Liver (tissue), 9 donors: Measurements from ENCODE around the gene OTOP2. TPM values are rescaled to one million over a fixed set of nuclear protein-coding genes. Genes with fewer than 3 reads are reported as not detected.

ENCODE experiments used
- DNase-seq: peaks from one replicate; pipeline ENCODE4 v3.0.0-alpha.2; 2017; ENCODE audit warnings: low spot score
- H3K27ac ChIP-seq, 2 donors: one replicate each; pipeline ENCODE4 v1.7.0; 2013; ENCODE audit warnings: inconsistent platforms in 2 of 2, low read length in 2 of 2, control low read depth in 1 of 2, low read depth in 1 of 2, mild to moderate bottlenecking in 1 of 2
- H3K27me3 ChIP-seq, 4 donors: one replicate each; pipeline versions ENCODE4 v1.6.1 to v1.7.0; 2013; ENCODE audit warnings: low read length in 3 of 4, inconsistent platforms in 1 of 4, mild to moderate bottlenecking in 1 of 4, moderate library complexity in 1 of 4; ENCODE audit not compliant: control insufficient read depth in 4 of 4, insufficient read depth in 4 of 4
- H3K36me3 ChIP-seq, 4 donors: one replicate each; pipeline versions ENCODE4 v1.6.1 to v1.7.0; 2013; ENCODE audit warnings: low read length in 3 of 4, mild to moderate bottlenecking in 3 of 4, low read depth in 1 of 4, moderate library complexity in 1 of 4; ENCODE audit not compliant: control insufficient read depth in 4 of 4, insufficient read depth in 3 of 4
- H3K4me1 ChIP-seq, 4 donors: one replicate each; pipeline versions ENCODE4 v1.6.1 to v1.7.0; 2013; ENCODE audit warnings: low read length in 3 of 4, mild to moderate bottlenecking in 3 of 4, moderate library complexity in 1 of 4; ENCODE audit not compliant: control insufficient read depth in 4 of 4, insufficient read depth in 4 of 4
- H3K4me3 ChIP-seq, 3 donors: one replicate each; pipeline versions ENCODE4 v1.6.1 to v1.7.0; 2013; ENCODE audit warnings: low read length in 3 of 3, control low read depth in 1 of 3, low read depth in 1 of 3, mild to moderate bottlenecking in 1 of 3
- H3K9ac ChIP-seq, 2 donors: one replicate each; pipeline ENCODE4 v1.7.0; 2013; ENCODE audit warnings: low read length in 2 of 2, mild to moderate bottlenecking in 2 of 2, moderate library complexity in 2 of 2, control low read depth in 1 of 2, low read depth in 1 of 2
- H3K9me3 ChIP-seq, 4 donors: one replicate each; pipeline versions ENCODE4 v1.6.1 to v1.7.0; 2013; ENCODE audit warnings: low read length in 3 of 4; ENCODE audit not compliant: control insufficient read depth in 4 of 4
- ATF3 ChIP-seq: IDR thresholded peaks from 2 replicates; pipeline ENCODE4 v1.6.1; 2016; ENCODE audit warnings: antibody characterized with exemption
- EGR1 ChIP-seq, 2 donors: IDR thresholded peaks; 2 replicates each; pipeline ENCODE4 v1.6.1; 2016 to 2018; ENCODE audit warnings: antibody characterized with exemption in 2 of 2, low read depth in 2 of 2
- FOXA1 ChIP-seq: IDR thresholded peaks from 2 replicates; pipeline ENCODE4 v1.6.1; 2016; ENCODE audit warnings: antibody characterized with exemption
- FOXA2 ChIP-seq: IDR thresholded peaks from 2 replicates; pipeline ENCODE4 v1.6.1; 2016; ENCODE audit warnings: antibody characterized with exemption
- GABPA ChIP-seq, 2 donors: IDR thresholded peaks in 1 of 2; conservative IDR thresholded peaks in 1 of 2; 2 replicates each; pipeline ENCODE4 v1.6.1; 2016; ENCODE audit warnings: antibody characterized with exemption in 2 of 2, mild to moderate bottlenecking in 1 of 2, moderate library complexity in 1 of 2
- HNF4A ChIP-seq, 2 donors: conservative IDR thresholded peaks; 2 replicates each; pipeline ENCODE4 v1.6.1; 2016; ENCODE audit warnings: antibody characterized with exemption in 2 of 2, mild to moderate bottlenecking in 2 of 2
- HNF4G ChIP-seq: IDR thresholded peaks from 2 replicates; pipeline ENCODE4 v1.6.1; 2016; ENCODE audit warnings: antibody characterized with exemption
- JUND ChIP-seq, 2 donors: IDR thresholded peaks; 2 replicates each; pipeline ENCODE4 v1.6.1; 2016; ENCODE audit warnings: antibody characterized with exemption in 2 of 2
- NR2F2 ChIP-seq: IDR thresholded peaks from 2 replicates; pipeline ENCODE4 v1.6.1; 2016; ENCODE audit warnings: antibody characterized with exemption
- RAD21 ChIP-seq, 2 donors: IDR thresholded peaks; 2 replicates each; pipeline ENCODE4 v1.6.1; 2016; ENCODE audit warnings: antibody characterized with exemption in 2 of 2, mild to moderate bottlenecking in 2 of 2
- RXRA ChIP-seq, 2 donors: IDR thresholded peaks; 2 replicates each; pipeline ENCODE4 v1.6.1; 2017 to 2018; ENCODE audit warnings: antibody characterized with exemption in 2 of 2, mild to moderate bottlenecking in 1 of 2
- SP1 ChIP-seq: IDR thresholded peaks from 2 replicates; pipeline ENCODE4 v1.6.1; 2018; ENCODE audit warnings: antibody characterized with exemption, mild to moderate bottlenecking
- TAF1 ChIP-seq: conservative IDR thresholded peaks from 2 replicates; pipeline ENCODE4 v1.6.1; 2016; ENCODE audit warnings: antibody characterized with exemption, mild to moderate bottlenecking
- YY1 ChIP-seq: IDR thresholded peaks from 2 replicates; pipeline ENCODE4 v1.6.1; 2016; ENCODE audit warnings: antibody characterized with exemption, mild to moderate bottlenecking
- WGBS: extraction: QIAGEN DNeasy Blood & Tissue Kit; methylation state at CpG from one replicate; pipeline ENCODE4 v1.1.7; 2013; 5-methylcytosine and 5-hydroxymethylcytosine counted together
- polyA plus RNA-seq, 2 donors: library from polyadenylated mRNA; stranded (reverse) in 1 of 2; unstranded in 1 of 2; fragments of 200-250 nt in 1 of 2; fragments of >200 nt in 1 of 2; fragmentation: Nextera tagmentation in 1 of 2; extraction: Ambion mirVana in 1 of 2; gene quantifications; one replicate each; pipeline versions ENCODE4 v1.2.1 to v1.2.3, GENCODE V29; 2013 to 2015
- total RNA-seq, 2 donors: library from RNA; depleted of rRNA; stranded (reverse); fragments of >200 nt; gene quantifications; one replicate each; pipeline ENCODE4 v1.2.3, GENCODE V29; 2014
- TF ChIP-seq, protein P1 (sequence below): fragments of 150-350 bp; IDR thresholded peaks from 2 replicates; pipeline ENCODE4 v1.5.1; 2017; ENCODE audit warnings: improper control_type of control experiment, low read depth, low read length; ENCODE audit not compliant: missing input control
- TF ChIP-seq, protein P2 (sequence below): IDR thresholded peaks from 2 replicates; pipeline ENCODE4 v1.6.1; 2016; ENCODE audit warnings: antibody characterized with exemption
- TF ChIP-seq, protein P3 (sequence below): IDR thresholded peaks from 2 replicates; pipeline ENCODE4 v1.6.1; 2016; ENCODE audit warnings: antibody characterized with exemption, mild to moderate bottlenecking
- TF ChIP-seq, protein P4 (sequence below): IDR thresholded peaks from 2 replicates; pipeline ENCODE4 v1.6.1; 2016; ENCODE audit warnings: antibody characterized with exemption
- donor health status: healthy.
- donor health status: healthy.
- donor health status: healthy.
- donor health status: healthy.
- donor health status: healthy.

Gene OTOP2
- total and polyA plus RNA-seq, 4 donors: not detected

DNA sequence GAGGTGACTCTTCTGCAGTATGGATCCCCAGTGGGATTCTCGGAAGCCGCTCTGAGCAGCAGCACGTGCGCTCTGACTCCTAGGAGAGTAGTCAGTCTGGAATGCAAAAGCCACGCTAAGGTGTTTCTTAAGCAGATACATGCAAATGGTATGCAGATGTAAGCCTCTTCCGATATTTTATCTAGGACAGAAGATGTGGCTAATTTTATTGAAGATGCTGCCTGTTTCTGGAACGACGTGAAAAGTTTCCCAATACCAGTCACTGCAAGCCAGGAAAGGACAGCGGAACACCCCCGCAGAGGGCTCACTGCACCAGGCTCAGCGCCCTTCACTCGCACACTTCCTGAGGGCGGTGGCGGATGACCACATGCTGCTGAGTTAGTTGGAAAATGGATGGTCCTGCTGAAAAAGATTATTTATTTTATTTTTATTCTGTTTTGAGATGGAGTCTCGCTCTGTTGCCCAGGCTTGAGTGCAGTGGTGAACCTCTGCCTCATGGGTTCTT lies 40.8 kb upstream of the OTOP2 start:
- Histone ChIP-seq H3K27me3 (no peaks in the 10 kb centered on the region), H3K36me3 (no peaks in the 10 kb centered on the region), H3K4me1 (no peaks in the 10 kb centered on the region), H3K27ac (no peak overlapping the region), H3K9ac (no peak overlapping the region), H3K9me3 (no peaks in the 10 kb centered on the region), H3K4me3 (no peak overlapping the region)
- WGBS: 76% methylated on average over 15 of the region's 15 CpGs
- TF ChIP-seq, protein P1, sequence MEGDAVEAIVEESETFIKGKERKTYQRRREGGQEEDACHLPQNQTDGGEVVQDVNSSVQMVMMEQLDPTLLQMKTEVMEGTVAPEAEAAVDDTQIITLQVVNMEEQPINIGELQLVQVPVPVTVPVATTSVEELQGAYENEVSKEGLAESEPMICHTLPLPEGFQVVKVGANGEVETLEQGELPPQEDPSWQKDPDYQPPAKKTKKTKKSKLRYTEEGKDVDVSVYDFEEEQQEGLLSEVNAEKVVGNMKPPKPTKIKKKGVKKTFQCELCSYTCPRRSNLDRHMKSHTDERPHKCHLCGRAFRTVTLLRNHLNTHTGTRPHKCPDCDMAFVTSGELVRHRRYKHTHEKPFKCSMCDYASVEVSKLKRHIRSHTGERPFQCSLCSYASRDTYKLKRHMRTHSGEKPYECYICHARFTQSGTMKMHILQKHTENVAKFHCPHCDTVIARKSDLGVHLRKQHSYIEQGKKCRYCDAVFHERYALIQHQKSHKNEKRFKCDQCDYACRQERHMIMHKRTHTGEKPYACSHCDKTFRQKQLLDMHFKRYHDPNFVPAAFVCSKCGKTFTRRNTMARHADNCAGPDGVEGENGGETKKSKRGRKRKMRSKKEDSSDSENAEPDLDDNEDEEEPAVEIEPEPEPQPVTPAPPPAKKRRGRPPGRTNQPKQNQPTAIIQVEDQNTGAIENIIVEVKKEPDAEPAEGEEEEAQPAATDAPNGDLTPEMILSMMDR: no peak
- TF ChIP-seq YY1: no peak
- no peak for TF ChIP-seq RAD21 (IDR thresholded peaks at IDR 0.05)
- TF ChIP-seq NR2F2: no peak
- TF ChIP-seq SP1: no peak
- TF ChIP-seq, protein P2, sequence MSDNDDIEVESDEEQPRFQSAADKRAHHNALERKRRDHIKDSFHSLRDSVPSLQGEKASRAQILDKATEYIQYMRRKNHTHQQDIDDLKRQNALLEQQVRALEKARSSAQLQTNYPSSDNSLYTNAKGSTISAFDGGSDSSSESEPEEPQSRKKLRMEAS: no peak
- TF ChIP-seq HNF4A (conservative IDR thresholded peaks at IDR 0.05): no peak
- TF ChIP-seq RXRA (IDR thresholded peaks at IDR 0.05): no peak
- no peak for TF ChIP-seq HNF4G
- TF ChIP-seq JUND (IDR thresholded peaks at IDR 0.05): no peak
- TF ChIP-seq ATF3: no peak
- TF ChIP-seq FOXA2: no peak
- TF ChIP-seq, protein P3, sequence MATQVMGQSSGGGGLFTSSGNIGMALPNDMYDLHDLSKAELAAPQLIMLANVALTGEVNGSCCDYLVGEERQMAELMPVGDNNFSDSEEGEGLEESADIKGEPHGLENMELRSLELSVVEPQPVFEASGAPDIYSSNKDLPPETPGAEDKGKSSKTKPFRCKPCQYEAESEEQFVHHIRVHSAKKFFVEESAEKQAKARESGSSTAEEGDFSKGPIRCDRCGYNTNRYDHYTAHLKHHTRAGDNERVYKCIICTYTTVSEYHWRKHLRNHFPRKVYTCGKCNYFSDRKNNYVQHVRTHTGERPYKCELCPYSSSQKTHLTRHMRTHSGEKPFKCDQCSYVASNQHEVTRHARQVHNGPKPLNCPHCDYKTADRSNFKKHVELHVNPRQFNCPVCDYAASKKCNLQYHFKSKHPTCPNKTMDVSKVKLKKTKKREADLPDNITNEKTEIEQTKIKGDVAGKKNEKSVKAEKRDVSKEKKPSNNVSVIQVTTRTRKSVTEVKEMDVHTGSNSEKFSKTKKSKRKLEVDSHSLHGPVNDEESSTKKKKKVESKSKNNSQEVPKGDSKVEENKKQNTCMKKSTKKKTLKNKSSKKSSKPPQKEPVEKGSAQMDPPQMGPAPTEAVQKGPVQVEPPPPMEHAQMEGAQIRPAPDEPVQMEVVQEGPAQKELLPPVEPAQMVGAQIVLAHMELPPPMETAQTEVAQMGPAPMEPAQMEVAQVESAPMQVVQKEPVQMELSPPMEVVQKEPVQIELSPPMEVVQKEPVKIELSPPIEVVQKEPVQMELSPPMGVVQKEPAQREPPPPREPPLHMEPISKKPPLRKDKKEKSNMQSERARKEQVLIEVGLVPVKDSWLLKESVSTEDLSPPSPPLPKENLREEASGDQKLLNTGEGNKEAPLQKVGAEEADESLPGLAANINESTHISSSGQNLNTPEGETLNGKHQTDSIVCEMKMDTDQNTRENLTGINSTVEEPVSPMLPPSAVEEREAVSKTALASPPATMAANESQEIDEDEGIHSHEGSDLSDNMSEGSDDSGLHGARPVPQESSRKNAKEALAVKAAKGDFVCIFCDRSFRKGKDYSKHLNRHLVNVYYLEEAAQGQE: no peak
- DNase-seq: no peak

- Histone ChIP-seq H3K4me3 (no peak overlapping the region), H3K27ac (no peak overlapping the region), H3K4me1 (peaks cover 0 to 11% (median 8%) of the 10 kb centered on the region in 4 donors), H3K27me3 (no peaks in the 10 kb centered on the region), H3K9me3 (no peaks in the 10 kb centered on the region), H3K36me3 (no peaks in the 10 kb centered on the region), H3K9ac (no peak overlapping the region)
- no peak for DNase-seq
- WGBS: 76% methylated on average over 13 of the region's 13 CpGs
- TF ChIP-seq NR2F2: no peak
- TF ChIP-seq SP1: no peak
- TF ChIP-seq GABPA (IDR thresholded peaks at IDR 0.05 in 1 of 2, conservative IDR thresholded peaks at IDR 0.05 in 1 of 2): no peak
- TF ChIP-seq JUND (IDR thresholded peaks at IDR 0.05): no peak
- TF ChIP-seq, protein P4, sequence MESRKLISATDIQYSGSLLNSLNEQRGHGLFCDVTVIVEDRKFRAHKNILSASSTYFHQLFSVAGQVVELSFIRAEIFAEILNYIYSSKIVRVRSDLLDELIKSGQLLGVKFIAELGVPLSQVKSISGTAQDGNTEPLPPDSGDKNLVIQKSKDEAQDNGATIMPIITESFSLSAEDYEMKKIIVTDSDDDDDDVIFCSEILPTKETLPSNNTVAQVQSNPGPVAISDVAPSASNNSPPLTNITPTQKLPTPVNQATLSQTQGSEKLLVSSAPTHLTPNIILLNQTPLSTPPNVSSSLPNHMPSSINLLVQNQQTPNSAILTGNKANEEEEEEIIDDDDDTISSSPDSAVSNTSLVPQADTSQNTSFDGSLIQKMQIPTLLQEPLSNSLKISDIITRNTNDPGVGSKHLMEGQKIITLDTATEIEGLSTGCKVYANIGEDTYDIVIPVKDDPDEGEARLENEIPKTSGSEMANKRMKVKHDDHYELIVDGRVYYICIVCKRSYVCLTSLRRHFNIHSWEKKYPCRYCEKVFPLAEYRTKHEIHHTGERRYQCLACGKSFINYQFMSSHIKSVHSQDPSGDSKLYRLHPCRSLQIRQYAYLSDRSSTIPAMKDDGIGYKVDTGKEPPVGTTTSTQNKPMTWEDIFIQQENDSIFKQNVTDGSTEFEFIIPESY: no peak
- no peak for TF ChIP-seq RXRA (IDR thresholded peaks at IDR 0.05)
- TF ChIP-seq FOXA1: no peak
- TF ChIP-seq, protein P1: no peak
- no peak for TF ChIP-seq TAF1
- TF ChIP-seq, protein P3: no peak
- TF ChIP-seq EGR1 (IDR thresholded peaks at IDR 0.05; ENCODE audit: low read depth in 2 of 2): no peak
- TF ChIP-seq HNF4G: no peak
- TF ChIP-seq FOXA2: no peak
- TF ChIP-seq HNF4A (conservative IDR thresholded peaks at IDR 0.05): no peak
These were observed 35.6 kb upstream of the OTOP2 start for GRCh38 chr17:74888469-74888868.
